ENCODE results near the gene TTC23.

GRCh38 chr15:99211926-99212325 lies 37.5 kb downstream of the TTC23 start:
- no peak for TF ChIP-seq GATA2 (IDR thresholded peaks at IDR 0.05; ENCODE audit: low read depth, low read length)
- no peak for TF ChIP-seq GATA3 (IDR thresholded peaks at IDR 0.05; ENCODE audit: low read depth, low read length)

Data from SH-SY5Y (cell line).